ENCODE results near the gene CRMP1.

CRMP1 gene

DNA sequence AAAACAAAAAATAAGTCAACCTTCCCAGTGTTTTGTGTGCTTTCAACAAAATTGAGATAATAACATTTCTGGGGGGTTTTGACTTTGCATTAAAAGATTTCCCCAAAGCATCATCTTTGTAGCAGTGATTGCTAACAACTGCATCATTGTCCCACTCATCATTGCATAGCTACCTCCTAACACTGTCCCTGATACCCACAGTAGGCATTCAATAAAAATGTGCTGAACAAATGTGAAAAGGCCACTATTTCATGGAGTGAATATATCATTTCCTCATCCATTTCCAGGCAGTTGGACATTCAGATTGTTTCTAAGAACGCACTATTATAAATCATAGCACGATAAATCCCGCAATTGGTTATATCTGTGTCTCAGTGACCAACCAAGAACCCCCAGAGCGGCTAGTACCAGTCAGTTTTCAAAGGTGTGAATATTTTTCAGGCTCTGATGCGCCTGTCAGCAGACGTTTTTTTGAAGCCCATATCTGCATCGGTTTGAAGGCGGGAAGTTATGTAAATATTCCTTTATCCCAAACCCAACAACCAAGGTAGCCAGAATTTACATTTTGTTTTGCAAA is 36.0 kb upstream of the CRMP1 start:
- H3K9me2 ChIP-seq (replicated peaks; ENCODE audit: low read depth, low read length): no peaks in the 10 kb centered on the region
- no peak overlapping the region for H2AFZ ChIP-seq (ENCODE audit: low read length)
- no peaks in the 10 kb centered on the region for H3K9me3 ChIP-seq (ENCODE audit: insufficient read depth, low read depth, low read length)
- H3K27me3 ChIP-seq (ENCODE audit: insufficient read depth, low read length, poor library complexity, severe bottlenecking): no peaks in the 10 kb centered on the region
- no peaks in the 10 kb centered on the region for H4K20me1 ChIP-seq (ENCODE audit: insufficient read depth, low read length, poor library complexity, severe bottlenecking)
- no peak overlapping the region for H3K4me2 ChIP-seq (ENCODE audit: low read depth, low read length, poor library complexity, severe bottlenecking)
- H3K9ac ChIP-seq (ENCODE audit: low read depth, low read length, poor library complexity, severe bottlenecking): no peak overlapping the region
- no peaks in the 10 kb centered on the region for H3K4me1 ChIP-seq (ENCODE audit: insufficient read depth, low read length, poor library complexity, severe bottlenecking)
- H3K79me2 ChIP-seq (ENCODE audit: insufficient read depth, low read length): no peaks in the 10 kb centered on the region
- no peaks in the 10 kb centered on the region for H3F3A ChIP-seq (ENCODE audit: low read depth)
- TF ChIP-seq, protein P1, sequence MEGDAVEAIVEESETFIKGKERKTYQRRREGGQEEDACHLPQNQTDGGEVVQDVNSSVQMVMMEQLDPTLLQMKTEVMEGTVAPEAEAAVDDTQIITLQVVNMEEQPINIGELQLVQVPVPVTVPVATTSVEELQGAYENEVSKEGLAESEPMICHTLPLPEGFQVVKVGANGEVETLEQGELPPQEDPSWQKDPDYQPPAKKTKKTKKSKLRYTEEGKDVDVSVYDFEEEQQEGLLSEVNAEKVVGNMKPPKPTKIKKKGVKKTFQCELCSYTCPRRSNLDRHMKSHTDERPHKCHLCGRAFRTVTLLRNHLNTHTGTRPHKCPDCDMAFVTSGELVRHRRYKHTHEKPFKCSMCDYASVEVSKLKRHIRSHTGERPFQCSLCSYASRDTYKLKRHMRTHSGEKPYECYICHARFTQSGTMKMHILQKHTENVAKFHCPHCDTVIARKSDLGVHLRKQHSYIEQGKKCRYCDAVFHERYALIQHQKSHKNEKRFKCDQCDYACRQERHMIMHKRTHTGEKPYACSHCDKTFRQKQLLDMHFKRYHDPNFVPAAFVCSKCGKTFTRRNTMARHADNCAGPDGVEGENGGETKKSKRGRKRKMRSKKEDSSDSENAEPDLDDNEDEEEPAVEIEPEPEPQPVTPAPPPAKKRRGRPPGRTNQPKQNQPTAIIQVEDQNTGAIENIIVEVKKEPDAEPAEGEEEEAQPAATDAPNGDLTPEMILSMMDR (conservative IDR thresholded peaks at IDR 0.05; ENCODE audit: low read length): no peak
- TF ChIP-seq EZH2phosphoT487 (IDR thresholded peaks at IDR 0.05; ENCODE audit: borderline replicate concordance): no peak
- no peak overlapping the region for H3K4me3 ChIP-seq (ENCODE audit: low read length, poor library complexity, severe bottlenecking)
- H3K36me3 ChIP-seq (ENCODE audit: insufficient read depth, low read length): no peaks in the 10 kb centered on the region

DNA sequence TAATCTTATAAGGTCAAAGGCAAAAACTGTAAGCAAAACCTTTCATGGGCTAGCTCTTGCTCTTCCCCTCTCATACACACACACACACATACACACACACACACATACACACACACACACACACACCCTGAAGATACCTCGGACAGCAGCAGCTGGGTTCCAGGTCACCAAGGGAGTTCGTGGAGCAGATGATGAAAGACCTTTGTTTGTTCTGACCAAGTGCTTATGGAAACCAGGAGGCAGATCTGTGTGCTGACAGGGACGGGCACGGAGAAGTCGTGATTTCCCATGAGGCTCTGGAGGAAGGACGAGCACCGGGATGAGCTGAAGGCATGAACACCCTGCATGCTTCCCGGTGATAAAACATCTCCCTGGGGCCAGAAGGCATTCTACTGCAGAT is 35.4 kb upstream of the CRMP1 start:
- no peak overlapping the region for H3K4me3 ChIP-seq (ENCODE audit: low read length, poor library complexity, severe bottlenecking)

DNA sequence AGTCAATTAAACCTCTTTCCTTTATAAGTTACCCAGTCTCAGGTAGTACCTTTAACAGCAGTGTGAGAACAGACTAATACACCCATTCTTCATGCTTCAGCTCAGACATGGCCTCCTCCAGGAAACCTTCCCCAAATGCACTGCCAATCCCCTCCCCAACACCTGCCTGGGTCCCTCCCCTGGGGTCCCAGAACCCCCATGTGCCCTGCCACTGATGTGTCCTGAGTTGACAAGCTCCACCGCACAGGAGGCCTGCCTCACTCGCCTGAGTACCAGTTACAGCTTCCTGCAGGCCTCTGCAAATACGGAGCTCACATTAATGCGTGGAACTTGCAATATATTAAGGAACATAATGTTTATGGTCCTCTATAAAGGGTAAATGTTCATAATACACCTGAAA is 34.9 kb upstream of the CRMP1 start:
- no peaks in the 10 kb centered on the region for H3K9me3 ChIP-seq (ENCODE audit: insufficient read depth, low read depth, low read length)
- H3K79me2 ChIP-seq (ENCODE audit: insufficient read depth, low read length): no peaks in the 10 kb centered on the region
- no peaks in the 10 kb centered on the region for H3K9me2 ChIP-seq (replicated peaks; ENCODE audit: low read depth, low read length)
- no peak overlapping the region for H3K4me3 ChIP-seq (ENCODE audit: low read length, poor library complexity, severe bottlenecking)
- no peaks in the 10 kb centered on the region for H3K27me3 ChIP-seq (ENCODE audit: insufficient read depth, low read length, poor library complexity, severe bottlenecking)
- H3K36me3 ChIP-seq (ENCODE audit: insufficient read depth, low read length): no peaks in the 10 kb centered on the region
- H2AFZ ChIP-seq (ENCODE audit: low read length): no peak overlapping the region
- TF ChIP-seq, protein P1 (conservative IDR thresholded peaks at IDR 0.05; ENCODE audit: low read length): no peak
- TF ChIP-seq EZH2phosphoT487 (IDR thresholded peaks at IDR 0.05; ENCODE audit: borderline replicate concordance): no peak
- no peak overlapping the region for H3K4me2 ChIP-seq (ENCODE audit: low read depth, low read length, poor library complexity, severe bottlenecking)
- no peaks in the 10 kb centered on the region for H3K4me1 ChIP-seq (ENCODE audit: insufficient read depth, low read length, poor library complexity, severe bottlenecking)
- H4K20me1 ChIP-seq (ENCODE audit: insufficient read depth, low read length, poor library complexity, severe bottlenecking): no peaks in the 10 kb centered on the region
- H3K9ac ChIP-seq (ENCODE audit: low read depth, low read length, poor library complexity, severe bottlenecking): no peak overlapping the region
- H3F3A ChIP-seq (ENCODE audit: low read depth): no peaks in the 10 kb centered on the region

More for the DNA sequence above, 35.4 kb upstream of the CRMP1 start:
- H3K79me2 ChIP-seq (ENCODE audit: insufficient read depth, low read length): no peaks in the 10 kb centered on the region
- H2AFZ ChIP-seq (ENCODE audit: low read length): no peak overlapping the region
- H4K20me1 ChIP-seq (ENCODE audit: insufficient read depth, low read length, poor library complexity, severe bottlenecking): no peaks in the 10 kb centered on the region
- TF ChIP-seq EZH2phosphoT487 (IDR thresholded peaks at IDR 0.05; ENCODE audit: borderline replicate concordance): no peak
- TF ChIP-seq, protein P1 (conservative IDR thresholded peaks at IDR 0.05; ENCODE audit: low read length): no peak
- H3K9me2 ChIP-seq (replicated peaks; ENCODE audit: low read depth, low read length): no peaks in the 10 kb centered on the region
- no peaks in the 10 kb centered on the region for H3K36me3 ChIP-seq (ENCODE audit: insufficient read depth, low read length)
- no peaks in the 10 kb centered on the region for H3K9me3 ChIP-seq (ENCODE audit: insufficient read depth, low read depth, low read length)
- H3K9ac ChIP-seq (ENCODE audit: low read depth, low read length, poor library complexity, severe bottlenecking): no peak overlapping the region
- H3K27me3 ChIP-seq (ENCODE audit: insufficient read depth, low read length, poor library complexity, severe bottlenecking): no peaks in the 10 kb centered on the region
- no peaks in the 10 kb centered on the region for H3F3A ChIP-seq (ENCODE audit: low read depth)
- H3K4me1 ChIP-seq (ENCODE audit: insufficient read depth, low read length, poor library complexity, severe bottlenecking): no peaks in the 10 kb centered on the region
- no peak overlapping the region for H3K4me2 ChIP-seq (ENCODE audit: low read depth, low read length, poor library complexity, severe bottlenecking)

All from Loucy (cell line).